ENCODE measurements around the gene TMEM108. TPM values are rescaled to one million over a fixed set of nuclear protein-coding genes. Genes with fewer than 3 reads are reported as not detected.
A peak's percentile ranks its signal among the peaks of the same experiment; 100 is the strongest.

TMEM108 gene
- total RNA-seq, 1 donor from 2014 or later, result 0.17 TPM

GRCh38 chr3:133428552-133428951 lies 390.4 kb downstream of the TMEM108 start:
- no peak for DNase-seq

- no peak for DNase-seq
These were observed 390.9 kb downstream of the TMEM108 start for GRCh38 chr3:133429063-133429462.

DNA sequence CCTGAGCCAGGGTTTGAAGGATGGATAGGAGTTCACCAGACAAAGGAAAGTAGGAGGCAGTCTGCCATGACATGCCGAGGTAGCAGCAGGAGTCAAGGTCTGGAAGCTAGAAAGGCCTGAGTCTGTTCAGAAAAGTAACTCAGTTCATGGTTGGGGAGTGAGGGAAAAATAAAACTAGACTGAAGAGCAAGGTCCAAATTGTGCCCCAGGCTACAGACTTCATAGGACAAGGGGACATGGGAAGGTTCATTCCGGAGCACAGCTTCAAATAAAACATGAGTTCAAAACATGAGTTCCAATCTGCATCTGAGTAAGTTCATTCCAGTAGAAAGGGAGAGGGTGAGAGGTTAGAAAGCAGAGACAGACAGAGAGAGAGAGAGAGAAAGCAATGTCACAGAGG lies 401.4 kb downstream of the TMEM108 start:
- DNase-seq, result no peak

DNA sequence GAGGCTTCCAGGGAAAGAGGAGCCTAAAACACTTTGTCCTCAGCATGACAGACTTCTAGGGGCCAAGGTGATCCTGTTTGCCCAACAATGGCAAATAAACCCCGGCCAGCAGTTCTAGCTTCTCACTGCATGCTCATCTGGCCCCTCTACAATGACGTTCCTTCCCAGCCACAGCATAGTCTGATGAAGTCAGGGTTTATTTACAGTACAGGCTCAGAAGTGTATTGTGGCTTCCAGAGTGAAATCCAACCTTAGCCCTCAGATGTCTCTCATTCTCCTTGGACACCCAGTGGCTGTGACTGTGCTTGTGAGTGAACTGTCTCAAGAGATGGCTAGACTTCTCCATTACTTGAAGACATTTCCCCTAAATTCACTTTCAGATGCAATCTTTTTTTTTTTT lies 402.5 kb downstream of the TMEM108 start:
- DNase-seq, result no peak

DNA sequence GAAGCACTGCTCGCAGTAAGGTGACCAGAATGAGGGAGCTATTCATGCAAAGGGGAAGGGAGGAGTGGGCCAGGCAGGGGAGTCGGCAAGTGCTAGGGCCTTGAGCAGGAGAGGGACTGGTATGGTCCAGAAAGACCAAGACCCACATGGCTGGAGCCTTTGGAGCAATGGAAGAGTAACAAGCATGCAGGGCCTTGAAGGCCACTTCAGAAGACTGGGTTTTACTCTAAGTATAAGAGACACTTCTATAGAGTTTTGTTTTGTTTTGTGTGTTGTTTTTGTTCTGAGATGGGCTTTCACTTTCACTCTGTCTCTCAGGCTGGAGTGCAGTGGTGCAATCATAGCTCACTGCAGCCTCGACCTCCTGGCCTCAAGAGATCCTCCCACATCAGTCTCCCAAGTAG lies 403.7 kb downstream of the TMEM108 start:
- DNase-seq, result no peak

GRCh38 chr3:133442518-133442917 lies 404.3 kb downstream of the TMEM108 start:
- no peak for DNase-seq

GRCh38 chr3:133443649-133444422 lies 405.6 kb downstream of the TMEM108 start:
- DNase-seq, result peak; percentile 47

GRCh38 chr3:133444423-133444774 lies 406.2 kb downstream of the TMEM108 start:
- no peak for DNase-seq

DNA sequence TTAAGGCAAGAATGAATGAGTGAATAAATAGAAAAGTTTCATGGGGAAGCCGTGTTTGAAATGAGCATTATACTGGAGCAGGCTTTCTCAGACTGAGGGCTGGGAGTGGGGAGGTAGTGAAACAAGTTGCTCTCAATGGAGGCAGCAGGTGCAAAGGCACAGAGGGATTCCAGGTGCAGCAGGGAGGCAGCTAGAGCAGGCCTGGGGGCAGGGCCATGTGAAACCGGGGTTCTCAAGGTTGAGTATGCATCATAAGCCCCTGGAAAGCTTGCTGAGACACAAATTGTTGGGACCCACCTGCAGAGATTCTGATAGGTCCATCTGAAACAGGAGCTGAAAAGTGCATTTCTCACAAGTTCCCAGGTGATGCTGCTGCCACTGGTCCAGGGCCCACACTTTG lies 406.9 kb downstream of the TMEM108 start:
- no peak for DNase-seq
